Measurements from ENCODE around the gene GPRC5D. TPM values are rescaled to one million over a fixed set of nuclear protein-coding genes. Genes with fewer than 3 reads are reported as not detected.

GPRC5D gene
- polyA plus RNA-seq, 1 donor (not counting 4 experiments of a cell fraction or from before 2014, with no cell fraction given), result 0.08 TPM

DNA sequence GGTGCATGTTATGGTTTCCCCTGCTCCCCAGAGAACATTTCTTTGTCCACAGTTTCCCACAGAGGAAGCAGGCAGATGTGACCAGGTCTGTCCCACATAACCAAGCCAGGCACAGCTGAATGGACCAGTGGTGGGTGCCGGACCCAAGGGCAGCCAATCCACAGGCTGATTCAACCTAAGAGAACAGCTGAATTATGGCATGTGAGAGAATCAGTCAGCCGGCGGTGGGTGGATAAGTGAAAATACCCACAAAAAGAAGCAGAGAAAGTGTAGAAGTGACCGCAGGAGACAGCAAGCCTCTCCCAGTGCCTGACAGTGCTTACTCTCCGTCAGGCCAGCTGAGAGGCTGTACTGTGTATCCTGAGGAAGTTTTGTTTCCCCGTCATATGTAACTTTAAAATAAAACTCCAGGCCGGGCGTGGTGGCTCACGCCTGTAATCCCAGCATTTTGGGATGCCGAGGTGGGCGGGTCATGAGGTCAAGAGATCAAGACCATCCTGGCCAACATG is 14.9 kb downstream of the GPRC5D start:
- no peak overlapping the region for H3K4me3 ChIP-seq (ENCODE audit: control insufficient read depth in 2 of 3, extremely low read depth in 1 of 3, insufficient read depth in 2 of 3, low read depth in 1 of 3, low read length in 3 of 3)
- TF ChIP-seq, protein P1, sequence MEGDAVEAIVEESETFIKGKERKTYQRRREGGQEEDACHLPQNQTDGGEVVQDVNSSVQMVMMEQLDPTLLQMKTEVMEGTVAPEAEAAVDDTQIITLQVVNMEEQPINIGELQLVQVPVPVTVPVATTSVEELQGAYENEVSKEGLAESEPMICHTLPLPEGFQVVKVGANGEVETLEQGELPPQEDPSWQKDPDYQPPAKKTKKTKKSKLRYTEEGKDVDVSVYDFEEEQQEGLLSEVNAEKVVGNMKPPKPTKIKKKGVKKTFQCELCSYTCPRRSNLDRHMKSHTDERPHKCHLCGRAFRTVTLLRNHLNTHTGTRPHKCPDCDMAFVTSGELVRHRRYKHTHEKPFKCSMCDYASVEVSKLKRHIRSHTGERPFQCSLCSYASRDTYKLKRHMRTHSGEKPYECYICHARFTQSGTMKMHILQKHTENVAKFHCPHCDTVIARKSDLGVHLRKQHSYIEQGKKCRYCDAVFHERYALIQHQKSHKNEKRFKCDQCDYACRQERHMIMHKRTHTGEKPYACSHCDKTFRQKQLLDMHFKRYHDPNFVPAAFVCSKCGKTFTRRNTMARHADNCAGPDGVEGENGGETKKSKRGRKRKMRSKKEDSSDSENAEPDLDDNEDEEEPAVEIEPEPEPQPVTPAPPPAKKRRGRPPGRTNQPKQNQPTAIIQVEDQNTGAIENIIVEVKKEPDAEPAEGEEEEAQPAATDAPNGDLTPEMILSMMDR (optimal IDR thresholded peaks at IDR 0.05 in 1 of 3, IDR thresholded peaks at IDR 0.05 in 1 of 3, conservative IDR thresholded peaks at IDR 0.05 in 1 of 3; ENCODE audit: extremely low read depth in 1 of 3, insufficient read depth in 2 of 3, low read length in 3 of 3), result no peak
- TF ChIP-seq EZH2 (IDR thresholded peaks at IDR 0.05; ENCODE audit: low read length), result no peak

DNA sequence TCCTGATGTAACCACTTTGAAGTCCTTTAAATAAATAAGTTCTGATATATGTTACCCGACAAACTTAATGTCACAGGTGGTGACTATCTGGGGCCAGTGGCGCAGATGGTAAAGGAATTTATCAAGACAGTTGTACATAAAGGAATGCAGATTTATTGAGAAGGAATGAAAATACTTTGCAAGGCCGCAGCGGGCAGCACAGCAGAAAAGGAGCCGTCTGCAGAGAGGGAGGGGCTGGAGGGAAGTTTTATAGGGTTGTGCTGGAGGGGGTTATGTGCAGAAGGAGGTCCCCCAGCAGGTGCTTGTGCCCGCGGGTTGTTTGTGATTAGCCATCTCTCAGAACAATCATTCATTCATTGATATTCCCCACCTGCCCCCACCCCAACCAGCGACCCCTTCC is 17.4 kb downstream of the GPRC5D start:
- Histone ChIP-seq H3K79me2 (ENCODE audit: control insufficient read depth, insufficient read depth, low read length) (no peaks in the 10 kb centered on the region), H3K36me3 (ENCODE audit: control insufficient read depth in 2 of 2, extremely low read depth in 1 of 2, insufficient read depth in 2 of 2, low read length in 2 of 2) (peaks cover 0 to 2% of the 10 kb centered on the region in 2 experiments), H3K4me1 (ENCODE audit: control insufficient read depth, extremely low read depth, insufficient read depth, low read length) (no peaks in the 10 kb centered on the region), H3K4me2 (ENCODE audit: control insufficient read depth, extremely low read depth, insufficient read depth, low read depth, low read length) (no peak overlapping the region), H4K20me1 (ENCODE audit: control insufficient read depth, extremely low read depth, insufficient read depth, low read length) (no peaks in the 10 kb centered on the region), H3K27ac (ENCODE audit: control insufficient read depth, insufficient read depth, low read length) (no peak overlapping the region), H3K9me1 (ENCODE audit: control insufficient read depth, extremely low read depth, insufficient read depth, low read length) (no peaks in the 10 kb centered on the region), H2AFZ (ENCODE audit: control insufficient read depth, low read length) (no peak overlapping the region), H3K4me3 (ENCODE audit: control insufficient read depth in 2 of 3, extremely low read depth in 1 of 3, insufficient read depth in 2 of 3, low read depth in 1 of 3, low read length in 3 of 3) (no peak overlapping the region), H3K9ac (ENCODE audit: control insufficient read depth, extremely low read depth, insufficient read depth, low read length) (no peak overlapping the region), H3K27me3 (ENCODE audit: control insufficient read depth, extremely low read depth, insufficient read depth, low read length) (no peaks in the 10 kb centered on the region), H3K9me3 (ENCODE audit: control insufficient read depth, low read depth, low read length) (no peaks in the 10 kb centered on the region)
- no peak for TF ChIP-seq EZH2 (IDR thresholded peaks at IDR 0.05; ENCODE audit: low read length)
- TF ChIP-seq, protein P1 (optimal IDR thresholded peaks at IDR 0.05 in 1 of 3, IDR thresholded peaks at IDR 0.05 in 1 of 3, conservative IDR thresholded peaks at IDR 0.05 in 1 of 3; ENCODE audit: extremely low read depth in 1 of 3, insufficient read depth in 2 of 3, low read length in 3 of 3), result no peak
- dilution Hi-C loops (cut with MboI; ENCODE audit: extremely low pct_ligation_motif_present, low sequenced_read_pairs), result no loop called here
- no peak for DNase-seq (ENCODE audit: low read depth, low spot score)
- no peak for FAIRE-seq

More for the DNA sequence above, 14.9 kb downstream of the GPRC5D start:
- Histone ChIP-seq H3K4me2 (ENCODE audit: control insufficient read depth, extremely low read depth, insufficient read depth, low read depth, low read length) (no peak overlapping the region), H4K20me1 (ENCODE audit: control insufficient read depth, extremely low read depth, insufficient read depth, low read length) (no peaks in the 10 kb centered on the region), H3K9ac (ENCODE audit: control insufficient read depth, extremely low read depth, insufficient read depth, low read length) (no peak overlapping the region), H3K36me3 (ENCODE audit: control insufficient read depth in 2 of 2, extremely low read depth in 1 of 2, insufficient read depth in 2 of 2, low read length in 2 of 2) (no peaks in the 10 kb centered on the region), H3K9me1 (ENCODE audit: control insufficient read depth, extremely low read depth, insufficient read depth, low read length) (no peaks in the 10 kb centered on the region), H3K79me2 (ENCODE audit: control insufficient read depth, insufficient read depth, low read length) (no peaks in the 10 kb centered on the region), H3K9me3 (ENCODE audit: control insufficient read depth, low read depth, low read length) (no peaks in the 10 kb centered on the region), H2AFZ (ENCODE audit: control insufficient read depth, low read length) (no peak overlapping the region), H3K27me3 (ENCODE audit: control insufficient read depth, extremely low read depth, insufficient read depth, low read length) (no peaks in the 10 kb centered on the region), H3K27ac (ENCODE audit: control insufficient read depth, insufficient read depth, low read length) (no peak overlapping the region), H3K4me1 (ENCODE audit: control insufficient read depth, extremely low read depth, insufficient read depth, low read length) (no peaks in the 10 kb centered on the region)
- dilution Hi-C loops (cut with MboI; ENCODE audit: extremely low pct_ligation_motif_present, low sequenced_read_pairs), result no loop called here
- DNase-seq (ENCODE audit: low read depth, low spot score) (no peak), FAIRE-seq (no peak)
